Psoas muscle (tissue), 8 donors: Measurements from ENCODE around the gene PREX1. TPM values are rescaled to one million over a fixed set of nuclear protein-coding genes. Genes with fewer than 3 reads are reported as not detected.

Experiments used
- ATAC-seq, 4 donors: fragments of 200-7000 bp; cut with Tn5 transposase; one replicate each; pipeline ENCODE4 v1.9.1; 2020; ENCODE audit warnings: moderate library complexity in 3 of 4, mild to moderate bottlenecking in 2 of 4
- DNase-seq, 2 donors: peaks; one replicate each; pipeline ENCODE4 v3.0.0-alpha.2; 2020
- H3K27ac ChIP-seq: fragments of 200-600 bp; one replicate; pipeline ENCODE4 v1.8.0; 2022
- H3K27me3 ChIP-seq, 3 donors: fragments of 200-600 bp in 1 of 3; one replicate each; pipeline versions ENCODE4 v1.6.1 to v1.8.0; 2013 to 2022; ENCODE audit warnings: low read length in 2 of 3, mild to moderate bottlenecking in 2 of 3, moderate library complexity in 1 of 3; ENCODE audit not compliant: insufficient read depth in 3 of 3
- H3K36me3 ChIP-seq, 2 donors: fragments of 200-600 bp in 1 of 2; one replicate each; pipeline versions ENCODE4 v1.6.1 to v1.8.0; 2013 to 2022; ENCODE audit warnings: low read depth in 1 of 2, mild to moderate bottlenecking in 1 of 2, moderate library complexity in 1 of 2; ENCODE audit not compliant: insufficient read depth in 1 of 2
- H3K4me1 ChIP-seq: fragments of 200-600 bp; one replicate; pipeline ENCODE4 v1.8.0; 2022
- H3K4me3 ChIP-seq: fragments of 200-600 bp; one replicate; pipeline ENCODE4 v1.8.0; 2022; ENCODE audit warnings: mild to moderate bottlenecking
- H3K9me3 ChIP-seq: fragments of 200-600 bp; one replicate; pipeline ENCODE4 v1.8.0; 2022
- CTCF ChIP-seq: fragments of 200-600 bp; IDR thresholded peaks from one replicate; pipeline ENCODE4 v1.8.0; 2022; ENCODE audit warnings: antibody characterized with exemption
- WGBS, 3 donors: extraction: QIAGEN DNeasy Blood & Tissue Kit; methylation state at CpG; one replicate each; pipeline versions ENCODE4 v1.1.6 to v1.1.7; 2013; 5-methylcytosine and 5-hydroxymethylcytosine counted together
- intact Hi-C, 2 donors: fragments of 100-400 bp; cut with DNase I; formaldehyde crosslinking; loops; one replicate each; pipeline versions ENCODE4 v1.11.0 to v1.14.2; 2022
- polyA plus RNA-seq, 3 donors: library from polyadenylated mRNA; stranded (reverse); fragments of 200-250 nt; gene quantifications; one replicate each; pipeline ENCODE4 v1.2.3, GENCODE V29; 2013
- total RNA-seq, 4 donors: library from RNA; stranded (reverse); fragmentation: NEBNext Ultra II Directional in 2 of 4; extraction: Animal tissue kit (Norgen Biotek cat#: 25700) in 2 of 4; gene quantifications; one replicate each; pipeline versions ENCODE4 v1.2.1 to v1.2.4, GENCODE V29; 2021 to 2023
- donor health status: healthy with polysubstance abuse.
- donor health status: DM: no; HTN: no; CAD: no; lungs with moderate emphysema.
- donor health status: Bipolar disorder and iron deficiency.
- donor health status: healthy.
- donor health status: DM: yes; HTN: yes; CAD: no.
- donor health status: DM: no; HTN: no; CAD: no.
- donor health status: DM: no; HTN: no; CAD: no.
- donor health status: DM: yes; HTN: yes; CAD: no.

PREX1 gene
- total and polyA plus RNA-seq, 7 donors, result 2.5 to 8.3 (median 5.3) TPM

GRCh38 chr20:48710341-48711043 is 117.3 kb downstream of the PREX1 start:
- intact Hi-C loops, result no loop called here
- WGBS, 3 donors, result 96 to 97% (median 96%) methylated on average over 15 of the region's 15 CpGs
- TF ChIP-seq CTCF, result no peak
- Histone ChIP-seq H3K9me3 (no peaks in the 10 kb centered on the region), H3K27me3 (no peaks in the 10 kb centered on the region), H3K27ac (no peak overlapping the region), H3K4me1 (no peaks in the 10 kb centered on the region), H3K36me3 (no peaks in the 10 kb centered on the region), H3K4me3 (no peak overlapping the region)
- DNase-seq, result no peak
- no peak for ATAC-seq

GRCh38 chr20:48709744-48710143 is 118.1 kb downstream of the PREX1 start:
- WGBS, 3 donors, result 82 to 86% (median 85%) methylated on average over 4 of the region's 4 CpGs
- ATAC-seq (no peak), DNase-seq (no peak)
- intact Hi-C loops, result no loop called here
- H3K4me3 ChIP-seq, result no peak overlapping the region
- no peak for TF ChIP-seq CTCF
- no peaks in the 10 kb centered on the region for H3K27me3 ChIP-seq
- no peaks in the 10 kb centered on the region for H3K9me3 ChIP-seq
- H3K27ac ChIP-seq, result no peak overlapping the region
- H3K4me1 ChIP-seq, result no peaks in the 10 kb centered on the region
- H3K36me3 ChIP-seq, result no peaks in the 10 kb centered on the region

GRCh38 chr20:48709058-48709691 is 118.6 kb downstream of the PREX1 start:
- H3K4me1 ChIP-seq, result no peaks in the 10 kb centered on the region
- no peaks in the 10 kb centered on the region for H3K9me3 ChIP-seq
- WGBS, 3 donors, result 90 to 92% (median 92%) methylated on average over 18 of the region's 18 CpGs
- intact Hi-C loops, result no loop called here
- no peaks in the 10 kb centered on the region for H3K36me3 ChIP-seq
- no peak for ATAC-seq
- H3K4me3 ChIP-seq, result no peak overlapping the region
- no peak for DNase-seq
- H3K27me3 ChIP-seq, result no peaks in the 10 kb centered on the region
- TF ChIP-seq CTCF, result no peak
- H3K27ac ChIP-seq, result no peak overlapping the region

GRCh38 chr20:48708630-48709029 is 119.2 kb downstream of the PREX1 start:
- no peak overlapping the region for H3K27ac ChIP-seq
- H3K9me3 ChIP-seq, result no peaks in the 10 kb centered on the region
- peaks cover 2% of the 10 kb centered on the region for H3K4me1 ChIP-seq
- DNase-seq, result no peak
- 82 to 92% (median 88%) methylated on average over 11 of the region's 11 CpGs for WGBS, 3 donors
- H3K4me3 ChIP-seq, result no peak overlapping the region
- intact Hi-C loops, result no loop called here
- TF ChIP-seq CTCF, result no peak
- H3K36me3 ChIP-seq, result no peaks in the 10 kb centered on the region
- no peak for ATAC-seq
- no peaks in the 10 kb centered on the region for H3K27me3 ChIP-seq
